Endodermal cell (in vitro differentiated cells): ENCODE results near the gene MARK4. TPM values are rescaled to one million over a fixed set of nuclear protein-coding genes. Genes with fewer than 3 reads are reported as not detected.

Experiments used
- DNase-seq: peaks from one replicate; pipeline ENCODE4 v3.0.0-alpha.2; 2017
- H3K27ac ChIP-seq: 2 replicates; pipeline ENCODE4 v1.5.1; 2013; ENCODE audit warnings: mild to moderate bottlenecking, low read depth, low read length, moderate library complexity
- H3K27me3 ChIP-seq: 2 replicates; pipeline ENCODE4 v1.6.1; 2013; ENCODE audit warnings: mild to moderate bottlenecking, low read length, moderate library complexity; ENCODE audit not compliant: insufficient read depth, control insufficient read depth, poor library complexity, severe bottlenecking
- H3K36me3 ChIP-seq: 2 replicates; pipeline ENCODE4 v1.7.0; 2013; ENCODE audit warnings: mild to moderate bottlenecking, low read length, moderate library complexity; ENCODE audit not compliant: control insufficient read depth, insufficient read depth
- H3K4me1 ChIP-seq: one replicate; pipeline ENCODE4 v1.7.0; 2013; ENCODE audit warnings: low read length; ENCODE audit not compliant: control insufficient read depth, insufficient read depth
- H3K4me3 ChIP-seq: 2 replicates; pipeline ENCODE4 v1.5.1; 2013; ENCODE audit warnings: mild to moderate bottlenecking, low read length, moderate library complexity
- H3K9ac ChIP-seq: 2 replicates; pipeline ENCODE4 v1.6.1; 2013; ENCODE audit warnings: mild to moderate bottlenecking, low read length, moderate library complexity; ENCODE audit not compliant: poor library complexity, severe bottlenecking; ENCODE audit errors: extremely low read depth
- H3K9me3 ChIP-seq: 2 replicates; pipeline ENCODE4 v1.6.1; 2013; ENCODE audit warnings: mild to moderate bottlenecking, low read length, moderate library complexity; ENCODE audit not compliant: control insufficient read depth
- H3K27ac Mint-ChIP-seq: 2 replicates; pipeline ENCODE4 v1.8.0; 2020; ENCODE audit warnings: mixed read lengths
- H3K27me3 Mint-ChIP-seq: 2 replicates; pipeline ENCODE4 v1.8.0; 2021; ENCODE audit warnings: mild to moderate bottlenecking, mixed read lengths; ENCODE audit not compliant: insufficient read depth
- H3K36me3 Mint-ChIP-seq: 2 replicates; pipeline ENCODE4 v1.8.0; 2020; ENCODE audit warnings: low read depth, mixed read lengths
- H3K4me1 Mint-ChIP-seq: 2 replicates; pipeline ENCODE4 v1.8.0; 2020; ENCODE audit warnings: mixed read lengths
- H3K4me3 Mint-ChIP-seq: 2 replicates; pipeline ENCODE4 v1.8.0; 2020; ENCODE audit warnings: mild to moderate bottlenecking, moderate library complexity, mixed read lengths
- H3K9me3 Mint-ChIP-seq: 2 replicates; pipeline ENCODE4 v1.8.0; 2020; ENCODE audit warnings: mild to moderate bottlenecking, mixed read lengths
- WGBS, 2 experiments: methylation state at CpG; one replicate each; pipeline versions ENCODE4 v1.1.5 to v1.1.7; 2013; ENCODE audit warnings: missing lambda C conversion rate in 2 of 2, mixed read lengths in 1 of 2; ENCODE audit not compliant: insufficient coverage in 1 of 2, insufficient read length in 1 of 2; 5-methylcytosine and 5-hydroxymethylcytosine counted together
- long read RNA-seq, 4 experiments: library from polyadenylated mRNA in 2 of 4; library from RNA in 1 of 4; library from capped mRNA in 1 of 4; stranded (forward) in 3 of 4; unstranded in 1 of 4; transcript quantifications; one replicate each; pipeline ENCODE4 v2.0.0, GENCODE V29; 2020 to 2021; ENCODE audit warnings: inconsistent platforms in 1 of 4
- polyA plus RNA-seq, 2 experiments: library from polyadenylated mRNA; stranded (reverse); fragments of 50-300 nt; gene quantifications; one replicate each; pipeline ENCODE4 v1.2.3, GENCODE V29; 2013
- total RNA-seq, 2 donors: library from RNA; stranded (reverse); fragmentation: NEBNext Ultra II Directional in 1 of 2; extraction: Animal tissue kit (Norgen Biotek cat#: 25700) in 1 of 2; gene quantifications; 2 replicates in 1 of 2; 3 replicates in 1 of 2; pipeline ENCODE4 v1.2.1, GENCODE V29; 2021
- TF ChIP-seq, protein P1 (sequence below): fragments of 200-600 bp; sonication (generic); conservative IDR thresholded peaks from 2 replicates; pipeline ENCODE4 v1.5.0; 2021; ENCODE audit warnings: antibody characterized with exemption, mild to moderate bottlenecking

The MARK4 gene
- total RNA-seq = 10 to 100 TPM; 74.6 to 90.6 TPM
- polyA plus RNA-seq (2013, experiment 1 of 2) = 40.4 TPM
- 34.5 TPM for polyA plus RNA-seq (2013, experiment 2 of 2)
- long read RNA-seq, experiment 1, partial matches to known transcripts = 22 of 49 reads
- long read RNA-seq, experiment 1, other reads (novel, unspliced or antisense) = 26 of 49 reads
- long read RNA-seq, experiment 2, transcript MARK4-201 (17 exons, 3,573 nt) = major isoform, 19 of 54 reads
- long read RNA-seq, experiment 2, partial matches to known transcripts = 25 of 54 reads
- long read RNA-seq, experiment 2, other reads (novel, unspliced or antisense) = 10 of 54 reads
- long read RNA-seq, experiment 3, partial matches to known transcripts = 9 of 11 reads
- long read RNA-seq, experiment 3, other reads (novel, unspliced or antisense) = 1 of 11 reads
- long read RNA-seq, experiment 4, partial matches to known transcripts = 0 of 1 reads
- long read RNA-seq, experiment 4, other reads (novel, unspliced or antisense) = 1 of 1 reads

DNA sequence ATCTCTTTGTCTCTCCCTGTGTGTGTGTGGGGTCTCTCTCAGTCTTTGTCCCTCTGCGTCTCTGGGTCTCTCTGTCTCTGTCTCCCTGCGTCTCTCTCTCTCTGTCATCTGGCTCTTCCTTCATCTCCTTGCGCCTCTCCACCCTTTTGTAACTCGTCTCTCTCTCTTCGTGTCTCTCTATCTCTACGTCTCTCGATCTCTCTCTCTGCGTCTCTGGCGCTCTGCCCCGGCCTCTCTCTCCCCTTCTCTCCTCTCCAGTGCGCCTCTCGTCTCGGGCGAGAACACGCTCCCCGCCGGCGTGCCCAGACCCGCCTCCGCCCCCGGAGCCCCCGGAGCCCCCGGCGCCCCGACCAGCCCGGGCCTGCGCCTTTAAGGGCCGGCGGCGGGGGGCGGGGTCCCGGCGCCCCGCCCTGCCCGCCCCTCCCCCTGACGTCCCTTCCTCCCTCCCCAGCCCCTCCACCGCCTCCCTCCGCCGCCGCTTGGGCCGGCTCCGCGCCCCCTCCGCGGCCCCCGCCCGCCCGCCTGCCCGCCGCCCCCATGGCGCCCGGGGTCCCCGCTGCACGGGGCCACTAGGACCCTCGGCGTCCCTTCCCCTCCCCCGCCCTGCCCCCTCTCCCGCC lies at the start of gene MARK4:
TSS of gene MARK4 (plus strand) at position 440 of the 620 bp plus-strand sequence. CDS start 318 bp downstream, outside the sequence.
- Mint-ChIP-seq H3K27me3 (peaks cover 19% of the 10 kb centered on the region), H3K4me3 (peak within 1 kb of the TSS; percentile 67), H3K27ac (peak within 1 kb of the TSS; percentile 44), H3K9me3 (no peaks in the 10 kb centered on the region), H3K4me1 (peaks cover 17% of the 10 kb centered on the region), H3K36me3 (peaks cover 6% of the 10 kb centered on the region)
- peak within 1 kb of the TSS; percentile 68 for H3K9ac ChIP-seq
- H3K27ac ChIP-seq = peak within 1 kb of the TSS; percentile 24
- no peaks in the 10 kb centered on the region for H3K4me1 ChIP-seq
- no peaks in the 10 kb centered on the region for H3K9me3 ChIP-seq
- whole genome bisulfite sequencing, 2 experiments = 0% methylated on average over 15 to 20 of the region's 58 CpGs
- H3K4me3 ChIP-seq = peak within 1 kb of the TSS; percentile 87
- DNase-seq = peak; percentile 82
- TF ChIP-seq, protein P1, sequence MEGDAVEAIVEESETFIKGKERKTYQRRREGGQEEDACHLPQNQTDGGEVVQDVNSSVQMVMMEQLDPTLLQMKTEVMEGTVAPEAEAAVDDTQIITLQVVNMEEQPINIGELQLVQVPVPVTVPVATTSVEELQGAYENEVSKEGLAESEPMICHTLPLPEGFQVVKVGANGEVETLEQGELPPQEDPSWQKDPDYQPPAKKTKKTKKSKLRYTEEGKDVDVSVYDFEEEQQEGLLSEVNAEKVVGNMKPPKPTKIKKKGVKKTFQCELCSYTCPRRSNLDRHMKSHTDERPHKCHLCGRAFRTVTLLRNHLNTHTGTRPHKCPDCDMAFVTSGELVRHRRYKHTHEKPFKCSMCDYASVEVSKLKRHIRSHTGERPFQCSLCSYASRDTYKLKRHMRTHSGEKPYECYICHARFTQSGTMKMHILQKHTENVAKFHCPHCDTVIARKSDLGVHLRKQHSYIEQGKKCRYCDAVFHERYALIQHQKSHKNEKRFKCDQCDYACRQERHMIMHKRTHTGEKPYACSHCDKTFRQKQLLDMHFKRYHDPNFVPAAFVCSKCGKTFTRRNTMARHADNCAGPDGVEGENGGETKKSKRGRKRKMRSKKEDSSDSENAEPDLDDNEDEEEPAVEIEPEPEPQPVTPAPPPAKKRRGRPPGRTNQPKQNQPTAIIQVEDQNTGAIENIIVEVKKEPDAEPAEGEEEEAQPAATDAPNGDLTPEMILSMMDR = no peak
- no peaks in the 10 kb centered on the region for H3K27me3 ChIP-seq
- H3K36me3 ChIP-seq = peaks cover 10% of the 10 kb centered on the region

DNA sequence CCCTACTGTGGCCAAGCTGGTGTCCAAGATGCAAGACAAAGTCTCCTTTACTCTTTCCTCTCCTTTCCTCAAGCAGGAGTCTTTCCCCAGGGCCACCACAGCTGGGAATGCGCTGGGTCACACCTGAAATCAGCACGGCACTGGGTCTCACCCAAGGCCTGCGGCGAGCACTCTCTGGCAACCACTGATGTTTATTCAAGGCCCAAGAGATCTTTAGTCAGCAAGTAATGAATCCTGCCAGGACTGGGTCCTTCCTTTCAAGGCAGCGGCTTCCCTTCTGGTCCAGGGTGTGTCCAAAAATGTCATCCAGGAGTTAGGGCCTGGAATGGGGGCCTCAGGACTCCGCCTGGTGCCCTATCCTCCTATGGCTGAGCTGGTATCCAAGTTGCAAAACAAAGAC lies 48.4 kb upstream of the MARK4 start:
- Mint-ChIP-seq H3K36me3 (no peaks in the 10 kb centered on the region), H3K27ac (no peak overlapping the region), H3K4me1 (no peaks in the 10 kb centered on the region), H3K27me3 (peaks cover 15% of the 10 kb centered on the region), H3K4me3 (no peak overlapping the region), H3K9me3 (no peaks in the 10 kb centered on the region)
- H3K4me1 ChIP-seq = no peaks in the 10 kb centered on the region
- no peaks in the 10 kb centered on the region for H3K36me3 ChIP-seq
- peaks cover 4% of the 10 kb centered on the region for H3K27me3 ChIP-seq
- TF ChIP-seq, protein P1 = no peak
- no peak for DNase-seq
- no peak overlapping the region for H3K4me3 ChIP-seq
- 96 to 100% methylated on average over 6 of the region's 6 CpGs for WGBS, 2 experiments
- H3K9me3 ChIP-seq = no peaks in the 10 kb centered on the region
- H3K9ac ChIP-seq = no peak overlapping the region
- no peak overlapping the region for H3K27ac ChIP-seq

DNA sequence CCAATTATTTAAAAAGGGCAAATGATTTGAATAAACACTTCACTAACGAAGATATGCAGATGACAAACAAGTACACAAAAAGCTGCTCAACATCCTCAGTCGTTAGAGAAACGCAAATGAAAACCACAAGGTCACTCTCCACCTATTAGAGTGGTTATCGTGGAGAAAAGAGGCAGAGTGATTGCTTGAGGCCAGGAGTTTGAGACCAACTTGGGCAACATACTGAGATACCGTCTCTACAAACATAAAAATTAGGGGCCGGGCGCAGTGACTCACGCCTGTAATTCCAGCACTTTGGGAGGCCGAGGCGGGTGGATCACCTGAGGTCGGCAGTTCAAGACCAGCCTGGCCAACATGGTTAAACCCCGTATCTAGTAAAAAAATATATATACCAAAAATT lies 45.3 kb upstream of the MARK4 start:
- Histone ChIP-seq H3K4me3 (no peak overlapping the region), H3K36me3 (no peaks in the 10 kb centered on the region), H3K9me3 (no peaks in the 10 kb centered on the region), H3K4me1 (no peaks in the 10 kb centered on the region), H3K9ac (no peak overlapping the region), H3K27ac (no peak overlapping the region), H3K27me3 (no peaks in the 10 kb centered on the region)
- WGBS, 2 experiments = 74 to 90% methylated on average over 11 of the region's 12 CpGs
- H3K9me3 Mint-ChIP-seq = no peaks in the 10 kb centered on the region
- TF ChIP-seq, protein P1 = no peak
- H3K4me1 Mint-ChIP-seq = no peaks in the 10 kb centered on the region
- no peak overlapping the region for H3K4me3 Mint-ChIP-seq
- no peak for DNase-seq
- no peaks in the 10 kb centered on the region for H3K36me3 Mint-ChIP-seq
- H3K27ac Mint-ChIP-seq = no peak overlapping the region
- peaks cover 2% of the 10 kb centered on the region for H3K27me3 Mint-ChIP-seq
